Erythroblast (primary cell): ENCODE results near the gene NEGR1.

Experiments used
- GATA1 ChIP-seq: IDR thresholded peaks from 2 replicates; pipeline ENCODE4 v1.6.1; 2011; ENCODE audit warnings: low read depth, mild to moderate bottlenecking, control low read depth, low read length, moderate library complexity
- POLR2A ChIP-seq: IDR thresholded peaks from 2 replicates; pipeline ENCODE4 v1.6.1; 2011; ENCODE audit warnings: mild to moderate bottlenecking, low read length

DNA sequence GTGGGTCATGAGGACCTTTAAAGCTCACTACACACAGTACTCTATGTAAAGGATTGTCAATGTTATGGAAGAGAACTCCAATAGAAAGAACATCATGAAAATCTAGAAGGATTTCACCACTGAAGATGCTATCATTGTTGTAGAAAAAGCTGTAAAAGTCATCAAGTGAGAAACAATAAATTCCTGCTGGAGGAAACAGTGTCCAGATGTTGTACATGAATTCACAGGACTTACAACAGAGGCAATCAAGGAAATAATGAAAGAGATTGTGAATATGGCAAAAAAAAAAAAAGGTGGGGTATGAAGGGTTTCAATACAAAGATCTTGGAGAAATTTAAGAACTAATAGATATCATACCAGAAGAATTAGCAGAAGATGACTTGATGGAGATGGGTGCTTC, 846.4 kb downstream of the NEGR1 start:
- no peak for TF ChIP-seq POLR2A
- TF ChIP-seq GATA1 = no peak
